Astrocyte (in vitro differentiated cells and primary cell): Measurements from ENCODE around the gene C5. TPM values are rescaled to one million over a fixed set of nuclear protein-coding genes. Genes with fewer than 3 reads are reported as not detected.

Experiments used
- DNase-seq: peaks from one replicate; pipeline ENCODE4 v3.0.0-alpha.2; 2010; ENCODE audit warnings: low read depth
- FAIRE-seq: peaks from 2 replicates; lab custom pipeline; 2011; peaks lifted over from hg19 to GRCh38; lab: Jason Lieb, UNC
- H2AFZ ChIP-seq: 2 replicates; pipeline ENCODE4 v1.6.0; 2012; ENCODE audit warnings: low read depth, low read length, inconsistent platforms
- H3K27ac ChIP-seq: 2 replicates; pipeline ENCODE4 v1.5.1; 2011; ENCODE audit warnings: low read depth, low read length, inconsistent platforms
- H3K27me3 ChIP-seq: 2 replicates; pipeline ENCODE4 v1.6.0; 2011; ENCODE audit warnings: low read length, inconsistent platforms; ENCODE audit not compliant: insufficient read depth
- H3K36me3 ChIP-seq: 2 replicates; pipeline ENCODE4 v1.5.1; 2011; ENCODE audit warnings: low read length, inconsistent platforms; ENCODE audit not compliant: insufficient read depth
- H3K4me1 ChIP-seq: 2 replicates; pipeline ENCODE4 v1.5.1; 2011; ENCODE audit warnings: low read length, inconsistent platforms; ENCODE audit not compliant: insufficient read depth
- H3K4me2 ChIP-seq: 2 replicates; pipeline ENCODE4 v1.6.0; 2012; ENCODE audit warnings: low read length, inconsistent platforms
- H3K4me3 ChIP-seq: 2 replicates; pipeline ENCODE4 v1.5.1; 2011; ENCODE audit warnings: low read depth, mild to moderate bottlenecking, low read length, inconsistent platforms; ENCODE audit not compliant: insufficient read depth
- H3K79me2 ChIP-seq: 2 replicates; pipeline ENCODE4 v1.6.0; 2012; ENCODE audit warnings: mild to moderate bottlenecking, low read length, inconsistent platforms; ENCODE audit not compliant: insufficient read depth
- H3K9ac ChIP-seq: 2 replicates; pipeline ENCODE4 v1.6.0; 2012; ENCODE audit warnings: mild to moderate bottlenecking, low read length, inconsistent platforms
- H3K9me3 ChIP-seq: 2 replicates; pipeline ENCODE4 v1.5.1; 2012; ENCODE audit warnings: low read depth, mild to moderate bottlenecking, low read length, inconsistent platforms; ENCODE audit not compliant: insufficient read depth
- H4K20me1 ChIP-seq: 2 replicates; pipeline ENCODE4 v1.6.0; 2012; ENCODE audit warnings: low read length, inconsistent platforms; ENCODE audit not compliant: insufficient read depth
- H3K27ac Mint-ChIP-seq: one replicate; pipeline ENCODE4 v1.8.0; 2021; ENCODE audit warnings: mild to moderate bottlenecking, mixed read lengths; ENCODE audit not compliant: unreplicated experiment
- H3K27me3 Mint-ChIP-seq: one replicate; pipeline ENCODE4 v1.8.0; 2021; ENCODE audit warnings: low read depth, mixed read lengths; ENCODE audit not compliant: unreplicated experiment
- H3K36me3 Mint-ChIP-seq: one replicate; pipeline ENCODE4 v1.8.0; 2021; ENCODE audit warnings: low read depth, mixed read lengths; ENCODE audit not compliant: unreplicated experiment
- H3K4me1 Mint-ChIP-seq: one replicate; pipeline ENCODE4 v1.8.0; 2021; ENCODE audit warnings: low read depth, mixed read lengths; ENCODE audit not compliant: unreplicated experiment
- H3K4me3 Mint-ChIP-seq: one replicate; pipeline ENCODE4 v1.8.0; 2021; ENCODE audit warnings: mild to moderate bottlenecking, moderate library complexity, mixed read lengths; ENCODE audit not compliant: unreplicated experiment
- H3K9me3 Mint-ChIP-seq: one replicate; pipeline ENCODE4 v1.8.0; 2021; ENCODE audit warnings: mild to moderate bottlenecking, mixed read lengths; ENCODE audit not compliant: unreplicated experiment
- CTCF ChIP-seq: IDR thresholded peaks from 2 replicates; pipeline ENCODE4 v1.5.1; 2011; ENCODE audit warnings: low read depth, mild to moderate bottlenecking, inconsistent platforms, low read length, moderate library complexity; ENCODE audit not compliant: insufficient read depth
- EZH2 ChIP-seq: IDR thresholded peaks from 2 replicates; pipeline ENCODE4 v1.6.1; 2012; ENCODE audit warnings: mild to moderate bottlenecking, low read length, inconsistent platforms; ENCODE audit not compliant: insufficient read depth
- total RNA-seq: library from RNA; stranded (reverse); gene quantifications from 2 replicates; pipeline ENCODE4 v1.2.1, GENCODE V29; 2021

Gene C5
- total RNA-seq, 1 donor from 2014 or later = 1.1 TPM

GRCh38 chr9:120961936-120962335 lies 88.1 kb downstream of the C5 start:
- FAIRE-seq (no peak), DNase-seq (no peak)
- no peak overlapping the region for H3K4me2 ChIP-seq
- no peak for TF ChIP-seq EZH2
- no peak for TF ChIP-seq CTCF
- H3K9me3 ChIP-seq = no peaks in the 10 kb centered on the region
- no peaks in the 10 kb centered on the region for H4K20me1 ChIP-seq
- H3K27ac ChIP-seq = no peak overlapping the region
- H3K27me3 ChIP-seq = peaks cover 4% of the 10 kb centered on the region
- no peak overlapping the region for H3K4me3 Mint-ChIP-seq
- no peak overlapping the region for H3K9ac ChIP-seq
- no peaks in the 10 kb centered on the region for H3K4me1 ChIP-seq
- no peak overlapping the region for H2AFZ ChIP-seq
- H3K9me3 Mint-ChIP-seq = peaks cover 2% of the 10 kb centered on the region
- H3K36me3 ChIP-seq = no peaks in the 10 kb centered on the region
- peaks cover 2% of the 10 kb centered on the region for H3K27me3 Mint-ChIP-seq
- H3K4me1 Mint-ChIP-seq = no peaks in the 10 kb centered on the region
- no peaks in the 10 kb centered on the region for H3K79me2 ChIP-seq
- no peak overlapping the region for H3K27ac Mint-ChIP-seq
- H3K4me3 ChIP-seq = no peak overlapping the region
- no peaks in the 10 kb centered on the region for H3K36me3 Mint-ChIP-seq

- Mint-ChIP-seq H3K4me1 (no peaks in the 10 kb centered on the region), H3K27me3 (peaks cover 2% of the 10 kb centered on the region), H3K27ac (no peak overlapping the region), H3K36me3 (no peaks in the 10 kb centered on the region), H3K9me3 (no peaks in the 10 kb centered on the region), H3K4me3 (no peak overlapping the region)
- Histone ChIP-seq H3K9ac (no peak overlapping the region), H2AFZ (no peak overlapping the region), H3K9me3 (no peaks in the 10 kb centered on the region), H4K20me1 (no peaks in the 10 kb centered on the region), H3K79me2 (no peaks in the 10 kb centered on the region), H3K27ac (no peak overlapping the region), H3K36me3 (no peaks in the 10 kb centered on the region), H3K4me2 (no peak overlapping the region), H3K4me1 (no peaks in the 10 kb centered on the region), H3K27me3 (no peaks in the 10 kb centered on the region), H3K4me3 (no peak overlapping the region)
- no peak for DNase-seq
- FAIRE-seq = no peak
- no peak for TF ChIP-seq CTCF
- no peak for TF ChIP-seq EZH2
Measured at GRCh38 chr9:120960001-120960400, 90.1 kb downstream of the C5 start.

GRCh38 chr9:120956862-120957261 lies 93.2 kb downstream of the C5 start:
- Mint-ChIP-seq H3K4me1 (no peaks in the 10 kb centered on the region), H3K4me3 (no peak overlapping the region), H3K9me3 (no peaks in the 10 kb centered on the region), H3K27me3 (peaks cover 2% of the 10 kb centered on the region), H3K27ac (no peak overlapping the region), H3K36me3 (no peaks in the 10 kb centered on the region)
- no peaks in the 10 kb centered on the region for H4K20me1 ChIP-seq
- no peak overlapping the region for H3K4me3 ChIP-seq
- no peaks in the 10 kb centered on the region for H3K27me3 ChIP-seq
- FAIRE-seq = no peak
- H3K4me1 ChIP-seq = no peaks in the 10 kb centered on the region
- no peak overlapping the region for H3K27ac ChIP-seq
- H3K36me3 ChIP-seq = no peaks in the 10 kb centered on the region
- H3K9ac ChIP-seq = no peak overlapping the region
- no peak for TF ChIP-seq CTCF
- TF ChIP-seq EZH2 = no peak
- no peak overlapping the region for H2AFZ ChIP-seq
- no peak overlapping the region for H3K4me2 ChIP-seq
- no peaks in the 10 kb centered on the region for H3K79me2 ChIP-seq
- DNase-seq = no peak
- no peaks in the 10 kb centered on the region for H3K9me3 ChIP-seq
